ENCODE data around the gene TRAPPC3.
"Not testable (repeated sequence)": the region's sequence is repeated elsewhere in the genome, so short reads cannot be mapped to it uniquely, and the experiment has no call there.

TRAPPC3 gene

GRCh38 chr1:36166136-36166535 lies 16.9 kb upstream of the TRAPPC3 start:
- no peak for DNase-seq

DNA sequence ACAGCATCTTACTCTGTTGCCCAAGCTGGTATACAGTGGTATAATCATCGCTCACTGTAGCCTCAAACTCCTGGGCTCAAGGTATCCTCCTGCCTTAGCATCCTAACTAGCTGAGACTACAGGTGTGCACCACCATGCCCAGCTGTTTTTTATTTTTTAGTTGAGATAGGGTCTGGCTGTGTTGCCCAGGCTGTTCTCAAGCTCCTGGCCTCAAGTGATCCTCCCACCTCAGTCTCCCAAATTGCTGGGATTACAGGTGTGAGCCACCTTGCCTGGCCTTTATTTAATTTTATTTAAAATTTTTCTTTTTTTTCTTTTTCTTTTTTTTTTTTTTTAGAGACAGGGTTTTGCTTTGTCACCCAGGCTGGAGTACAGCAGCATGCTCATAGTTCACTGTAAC lies 15.9 kb upstream of the TRAPPC3 start:
- DNase-seq, result no peak

DNA sequence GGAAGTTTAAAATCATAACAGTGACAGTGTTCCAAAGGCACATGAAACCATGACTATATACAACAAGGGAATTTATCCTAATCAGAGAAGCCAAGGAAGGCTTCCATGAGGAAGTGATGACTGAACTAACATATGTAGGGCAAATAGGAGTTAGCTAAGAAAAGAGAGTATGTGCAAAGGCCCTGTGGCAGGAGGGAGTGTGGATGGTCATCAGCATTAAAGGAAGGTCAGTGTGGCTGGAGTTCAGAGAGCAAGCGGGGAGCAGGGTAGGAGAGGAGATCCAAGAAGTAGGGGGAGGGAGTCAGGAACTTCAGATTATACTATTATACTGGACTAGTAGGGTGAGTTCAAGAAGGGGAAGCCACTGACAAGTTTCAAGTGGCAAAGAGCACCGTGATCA lies 15.1 kb upstream of the TRAPPC3 start:
- no peak for DNase-seq

GRCh38 chr1:36163426-36163825 lies 14.1 kb upstream of the TRAPPC3 start:
- DNase-seq, result no peak

GRCh38 chr1:36162680-36163239 lies 13.5 kb upstream of the TRAPPC3 start:
- no peak for DNase-seq

GRCh38 chr1:36161641-36162531 lies 12.6 kb upstream of the TRAPPC3 start:
- no peak for DNase-seq

DNA sequence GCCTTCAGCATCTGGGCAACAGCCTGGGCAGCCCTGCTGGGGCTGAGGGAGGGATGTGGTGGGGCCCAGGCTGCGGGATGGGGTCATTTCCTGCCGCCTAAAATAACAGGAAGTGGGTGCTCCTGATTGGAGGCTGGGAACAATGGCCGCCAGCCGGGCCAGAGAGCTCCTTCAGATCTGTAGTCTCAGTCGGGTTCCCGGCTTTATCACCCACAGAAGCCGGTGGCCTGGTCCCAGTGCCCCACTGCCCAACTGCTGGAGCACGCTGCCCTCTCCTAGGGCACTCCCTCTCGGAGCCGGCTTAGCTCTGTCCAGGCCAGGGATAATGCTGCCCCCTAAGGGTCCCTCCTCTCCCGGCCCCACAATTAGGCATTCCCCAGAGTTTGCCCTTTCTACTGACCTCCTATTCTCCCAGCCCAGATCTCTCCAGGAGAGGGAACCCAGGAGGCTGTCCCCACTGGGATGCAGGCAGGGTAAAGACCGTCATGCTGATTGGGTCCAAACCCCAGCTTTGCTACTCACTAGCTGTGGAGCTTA lies 11.7 kb upstream of the TRAPPC3 start:
- DNase-seq, result peak; percentile 68

DNA sequence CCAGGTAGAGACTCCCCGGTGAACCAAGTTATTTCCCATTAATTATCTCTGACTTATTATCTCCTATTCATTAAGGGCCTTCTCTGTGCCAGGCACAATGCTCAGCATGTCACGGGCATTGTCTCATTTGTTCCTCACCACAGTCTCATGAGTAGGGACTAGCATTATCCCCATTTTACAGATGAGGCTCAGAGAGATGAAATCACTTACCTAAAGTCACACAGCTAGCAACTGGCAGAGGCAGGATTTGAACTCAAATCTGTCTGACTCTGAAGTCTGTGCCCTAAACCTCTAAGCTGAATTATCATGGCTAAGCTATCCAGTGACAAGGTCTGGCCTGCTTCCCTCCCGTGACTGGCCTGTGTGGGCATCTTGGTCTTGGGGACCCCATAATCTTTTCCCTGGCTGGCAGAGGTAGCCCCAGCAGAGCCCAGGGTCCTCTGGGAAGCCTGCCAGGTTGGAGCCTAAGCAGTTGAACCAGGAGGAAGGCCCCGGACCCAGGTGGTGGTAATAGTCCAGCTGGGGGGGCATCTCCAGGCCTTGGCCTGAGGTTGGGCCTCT lies 11.2 kb upstream of the TRAPPC3 start:
- DNase-seq, result no peak

DNA sequence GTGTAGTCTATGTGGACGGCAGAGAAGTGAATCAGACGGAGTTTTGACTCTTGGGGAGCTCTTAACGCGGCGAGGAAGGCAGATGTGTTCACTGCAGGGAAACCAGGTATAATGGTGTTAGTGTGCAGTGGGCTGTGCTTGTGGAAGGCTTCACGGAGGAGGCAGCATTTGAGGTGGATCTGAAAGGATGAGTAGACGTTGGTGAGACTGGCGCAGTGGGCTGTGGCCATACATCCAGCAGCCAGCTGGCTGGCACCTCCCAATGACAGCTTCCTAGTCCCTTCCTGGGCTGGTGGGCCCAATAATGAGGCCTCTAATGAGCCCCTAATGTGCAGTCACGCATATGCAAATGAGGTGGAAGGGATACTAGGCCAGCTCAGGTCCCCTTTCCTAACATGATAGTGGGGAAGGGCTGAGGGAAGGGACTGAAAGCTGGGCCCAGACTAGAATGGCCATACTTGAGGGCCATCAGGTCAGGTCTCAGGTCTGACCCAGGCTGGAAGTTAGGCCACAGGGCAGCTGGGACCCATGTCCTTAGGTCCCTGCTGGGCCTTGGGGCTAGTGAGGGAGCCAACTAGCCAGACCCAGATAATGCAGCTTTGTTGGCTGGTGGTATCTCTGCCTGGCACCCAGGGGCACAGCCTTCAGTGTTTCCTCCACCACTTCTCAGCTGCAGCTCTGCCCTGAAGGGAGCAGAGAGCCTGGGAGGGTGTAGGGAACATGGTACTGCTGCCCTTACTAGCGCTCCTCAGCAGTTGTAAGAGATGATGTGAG lies 10.5 kb upstream of the TRAPPC3 start:
- no peak for DNase-seq

- DNase-seq, result not testable (repeated sequence)
Observed at GRCh38 chr1:36158827-36159252, 9.6 kb upstream of the TRAPPC3 start.

DNA sequence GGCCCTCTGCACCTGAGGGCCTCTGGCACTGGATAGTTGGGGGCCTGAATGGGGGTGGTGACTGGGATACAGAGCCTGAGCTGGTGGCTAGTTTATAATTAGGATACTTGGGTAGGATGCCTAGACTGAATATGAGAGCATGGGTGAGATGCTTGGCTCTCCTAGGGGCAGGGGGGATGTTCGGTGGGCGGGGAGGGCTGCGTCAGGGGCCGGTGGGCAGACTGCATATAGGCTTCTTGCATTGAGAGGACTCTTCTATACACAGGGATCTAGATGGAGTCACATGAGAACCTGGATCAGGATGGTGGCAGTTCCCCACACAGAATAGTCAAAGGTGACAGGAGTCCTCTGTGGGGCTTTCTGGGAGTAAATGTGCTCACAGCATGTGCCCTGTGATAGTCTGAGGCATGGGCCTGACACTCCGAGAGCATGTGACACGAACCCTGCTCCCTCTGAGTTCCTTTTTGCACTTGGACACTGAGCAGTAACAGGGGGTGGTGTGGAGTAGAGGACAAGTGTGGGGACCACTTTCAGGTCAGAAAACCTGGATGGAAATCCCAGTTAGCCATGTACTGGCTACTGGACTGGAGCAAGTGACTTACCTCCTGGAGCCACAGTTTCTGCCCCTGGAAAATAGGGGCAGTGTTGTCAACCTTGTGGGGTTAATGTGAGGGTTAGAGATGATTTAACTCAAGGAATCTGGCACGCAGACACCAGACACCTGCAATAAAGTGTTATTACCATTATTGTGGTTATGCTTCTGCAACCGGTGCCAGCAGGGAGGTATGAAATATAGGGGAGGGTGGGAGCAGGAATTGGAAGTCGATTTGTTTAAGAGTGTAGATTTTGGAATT lies 8.9 kb upstream of the TRAPPC3 start:
- no peak for DNase-seq

DNA sequence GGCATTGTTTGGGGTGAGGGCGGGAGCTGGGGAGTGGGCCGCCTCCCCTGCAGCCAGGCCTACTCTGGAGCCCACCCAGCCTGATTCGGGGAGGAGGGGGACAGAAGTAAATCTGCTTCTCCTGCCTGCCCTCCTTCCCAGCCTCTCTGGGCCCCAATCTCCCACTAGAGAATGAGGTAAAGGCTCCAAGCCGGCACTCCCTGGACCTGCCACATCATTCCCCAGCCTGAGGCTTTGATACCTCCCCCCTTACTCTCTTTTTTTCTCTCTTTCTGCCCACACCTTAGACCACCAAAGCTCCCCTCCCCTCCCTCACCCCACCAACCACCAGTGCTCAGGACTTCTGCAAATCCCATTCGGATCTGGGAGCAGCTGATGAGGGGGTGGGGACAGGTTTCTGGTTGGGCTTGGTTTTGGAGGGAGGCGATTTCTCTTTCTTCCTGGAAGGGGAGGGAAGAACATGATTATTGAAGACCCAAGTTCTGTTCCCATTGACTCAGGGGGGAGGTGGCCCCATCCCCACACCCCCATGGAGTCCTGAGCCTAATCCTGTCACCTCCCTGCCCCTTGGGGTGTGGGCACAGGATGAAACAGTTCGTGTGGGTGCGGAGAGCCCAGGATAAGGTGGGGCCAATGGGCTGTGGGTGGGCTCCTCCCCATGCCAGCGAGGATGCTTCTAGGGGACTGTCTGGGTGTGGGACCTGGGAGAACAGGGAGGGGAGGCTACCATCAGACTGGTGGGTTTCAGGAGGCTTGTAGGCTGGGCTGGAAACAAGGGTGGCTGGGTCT lies 8.0 kb upstream of the TRAPPC3 start:
- no peak for DNase-seq

- peak; percentile 65 for DNase-seq
Observed at GRCh38 chr1:36156329-36157114, 7.2 kb upstream of the TRAPPC3 start.

GRCh38 chr1:36155408-36156328 lies 6.4 kb upstream of the TRAPPC3 start, which contains the start of gene MAP7D1:
Gene MAP7D1, plus strand, starts transcription at chr1:36156160. Its CDS starts 258 bp downstream, at chr1:36156418.
- DNase-seq, result peak; percentile 89

- DNase-seq, result no peak
Observed at GRCh38 chr1:36154765-36155407, 5.6 kb upstream of the TRAPPC3 start.

DNA sequence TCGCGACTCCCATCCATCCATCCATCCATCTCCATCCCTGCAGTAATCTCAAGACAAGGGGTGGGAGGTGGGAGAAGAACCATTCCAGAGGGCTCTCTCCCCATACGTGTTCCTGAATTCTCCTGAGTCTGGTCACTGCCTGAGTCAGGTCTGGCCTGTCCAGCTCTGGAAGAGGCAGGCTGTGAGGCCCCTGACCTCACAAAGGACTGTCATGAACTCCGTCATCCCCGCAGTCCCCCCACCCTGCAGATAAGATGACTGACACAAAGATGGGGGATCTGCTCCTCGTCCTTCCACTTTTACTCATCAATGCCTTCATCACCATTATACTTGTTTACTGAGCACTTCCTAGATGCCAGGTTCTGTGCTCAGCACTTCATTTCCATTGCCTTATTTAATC lies 5.0 kb upstream of the TRAPPC3 start:
- DNase-seq, result no peak

DNA sequence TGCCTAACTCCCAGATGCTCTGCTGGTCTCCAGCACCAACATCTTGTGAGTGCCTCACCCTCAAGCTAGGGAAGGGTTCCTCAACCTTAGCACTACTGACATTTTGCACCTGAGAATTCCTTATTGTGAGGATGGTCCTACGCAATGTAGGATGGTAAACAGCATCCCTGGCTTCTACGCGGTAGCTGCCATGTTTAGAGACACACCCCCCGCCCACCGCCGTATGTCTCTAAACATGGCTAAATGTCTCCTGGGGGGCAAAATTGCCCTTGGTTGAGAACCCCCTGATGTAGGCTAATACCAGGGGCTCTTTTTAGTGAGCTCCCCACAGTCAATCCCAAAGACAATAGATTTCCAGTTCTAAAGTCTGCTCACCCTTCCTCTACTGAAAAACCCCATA lies 4.2 kb upstream of the TRAPPC3 start:
- no peak for DNase-seq

DNA sequence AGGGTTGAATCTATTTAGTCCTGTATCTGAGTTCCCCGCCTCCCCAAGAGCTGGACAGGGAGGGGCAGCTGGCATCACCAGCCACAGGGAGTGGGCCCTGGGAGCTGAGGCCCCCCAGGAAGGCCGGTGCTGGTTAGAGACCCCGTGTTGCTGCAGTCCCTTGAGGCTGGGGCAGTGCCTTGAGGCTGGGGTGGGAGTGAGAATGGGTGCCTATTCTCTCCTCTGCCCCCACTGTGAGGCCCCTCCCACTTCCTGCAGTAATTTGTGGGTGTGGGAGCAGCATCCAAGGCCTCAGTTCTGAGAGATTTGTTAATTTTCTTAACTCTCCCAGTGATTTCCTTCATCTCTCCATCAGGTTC lies 2.5 kb upstream of the TRAPPC3 start:
- DNase-seq, result peak; percentile 34

Data from fibroblast of skin of scalp (primary cell).